Measurements from ENCODE around the gene RP9.

DNA sequence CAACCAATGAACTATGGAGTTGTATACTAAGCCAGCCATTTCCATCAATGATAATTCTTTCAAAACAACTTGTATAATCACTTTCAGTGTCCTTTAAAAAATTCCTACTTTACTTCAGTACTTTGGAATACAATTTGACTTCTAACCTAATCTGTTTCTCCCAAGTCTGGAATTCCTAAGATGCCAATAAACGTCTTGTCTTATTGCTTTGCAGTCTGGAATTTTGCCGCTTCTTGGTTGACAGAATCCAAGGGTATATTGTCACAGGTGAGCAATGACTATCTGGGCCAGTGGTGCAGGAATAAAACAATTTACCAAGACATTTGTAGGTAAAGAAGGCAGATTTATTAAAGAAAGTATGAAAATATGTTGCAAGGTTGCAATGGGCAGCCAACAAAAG, 21.8 kb downstream of the RP9 start:
- TF ChIP-seq POLR2A (IDR thresholded peaks at IDR 0.05), result no peak
- TF ChIP-seq, protein P1, sequence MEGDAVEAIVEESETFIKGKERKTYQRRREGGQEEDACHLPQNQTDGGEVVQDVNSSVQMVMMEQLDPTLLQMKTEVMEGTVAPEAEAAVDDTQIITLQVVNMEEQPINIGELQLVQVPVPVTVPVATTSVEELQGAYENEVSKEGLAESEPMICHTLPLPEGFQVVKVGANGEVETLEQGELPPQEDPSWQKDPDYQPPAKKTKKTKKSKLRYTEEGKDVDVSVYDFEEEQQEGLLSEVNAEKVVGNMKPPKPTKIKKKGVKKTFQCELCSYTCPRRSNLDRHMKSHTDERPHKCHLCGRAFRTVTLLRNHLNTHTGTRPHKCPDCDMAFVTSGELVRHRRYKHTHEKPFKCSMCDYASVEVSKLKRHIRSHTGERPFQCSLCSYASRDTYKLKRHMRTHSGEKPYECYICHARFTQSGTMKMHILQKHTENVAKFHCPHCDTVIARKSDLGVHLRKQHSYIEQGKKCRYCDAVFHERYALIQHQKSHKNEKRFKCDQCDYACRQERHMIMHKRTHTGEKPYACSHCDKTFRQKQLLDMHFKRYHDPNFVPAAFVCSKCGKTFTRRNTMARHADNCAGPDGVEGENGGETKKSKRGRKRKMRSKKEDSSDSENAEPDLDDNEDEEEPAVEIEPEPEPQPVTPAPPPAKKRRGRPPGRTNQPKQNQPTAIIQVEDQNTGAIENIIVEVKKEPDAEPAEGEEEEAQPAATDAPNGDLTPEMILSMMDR (IDR thresholded peaks at IDR 0.05), result no peak

All from lower leg skin (tissue), 3 donors.